HG03342 (cell line): ENCODE results near the gene ENKD1.

Source experiments
- ATAC-seq: cut with Tn5 transposase; IDR thresholded peaks from one replicate; pipeline ENCODE4 v1.9.1; 2021; ENCODE audit warnings: mild to moderate bottlenecking, moderate library complexity; ENCODE audit not compliant: unreplicated experiment

Gene ENKD1

DNA sequence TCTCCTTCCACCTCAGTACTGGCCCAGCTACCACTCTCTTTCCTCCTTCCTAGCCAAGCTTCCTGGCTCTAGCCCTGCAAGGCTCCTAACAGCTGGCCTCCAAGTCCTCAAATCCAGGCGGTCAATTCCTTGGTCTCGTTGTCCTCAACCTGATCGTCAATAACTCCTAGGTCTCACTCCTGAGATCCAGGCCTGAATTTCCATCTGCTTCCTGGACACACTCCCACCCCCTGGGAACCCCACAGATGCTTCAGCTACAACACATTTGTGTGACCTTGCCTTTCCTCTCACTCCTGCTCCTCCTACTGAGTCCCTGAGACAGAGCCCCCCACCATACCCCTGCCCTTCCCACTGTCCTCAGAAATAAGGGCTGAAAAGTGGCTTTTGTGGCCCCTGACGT, 2.3 kb downstream of the ENKD1 start:
- no peak for ATAC-seq

DNA sequence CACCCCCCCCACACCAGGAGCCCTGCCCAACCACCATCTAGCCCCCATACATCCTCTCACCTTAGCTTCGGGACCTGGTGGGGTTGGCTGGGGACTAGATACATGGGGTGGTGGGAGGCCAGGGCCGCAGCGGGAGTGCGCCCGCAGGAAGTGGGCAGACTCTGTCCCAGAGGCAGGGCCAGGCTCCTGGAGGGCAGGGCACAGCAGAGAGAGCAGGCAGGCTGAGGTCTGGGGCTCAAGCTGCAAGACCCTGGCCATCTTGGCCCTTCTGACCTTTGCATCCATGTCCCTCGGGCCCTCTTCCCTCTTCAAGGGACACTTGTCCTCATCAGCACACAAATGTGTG, 2.7 kb downstream of the ENKD1 start:
- ATAC-seq: no peak

DNA sequence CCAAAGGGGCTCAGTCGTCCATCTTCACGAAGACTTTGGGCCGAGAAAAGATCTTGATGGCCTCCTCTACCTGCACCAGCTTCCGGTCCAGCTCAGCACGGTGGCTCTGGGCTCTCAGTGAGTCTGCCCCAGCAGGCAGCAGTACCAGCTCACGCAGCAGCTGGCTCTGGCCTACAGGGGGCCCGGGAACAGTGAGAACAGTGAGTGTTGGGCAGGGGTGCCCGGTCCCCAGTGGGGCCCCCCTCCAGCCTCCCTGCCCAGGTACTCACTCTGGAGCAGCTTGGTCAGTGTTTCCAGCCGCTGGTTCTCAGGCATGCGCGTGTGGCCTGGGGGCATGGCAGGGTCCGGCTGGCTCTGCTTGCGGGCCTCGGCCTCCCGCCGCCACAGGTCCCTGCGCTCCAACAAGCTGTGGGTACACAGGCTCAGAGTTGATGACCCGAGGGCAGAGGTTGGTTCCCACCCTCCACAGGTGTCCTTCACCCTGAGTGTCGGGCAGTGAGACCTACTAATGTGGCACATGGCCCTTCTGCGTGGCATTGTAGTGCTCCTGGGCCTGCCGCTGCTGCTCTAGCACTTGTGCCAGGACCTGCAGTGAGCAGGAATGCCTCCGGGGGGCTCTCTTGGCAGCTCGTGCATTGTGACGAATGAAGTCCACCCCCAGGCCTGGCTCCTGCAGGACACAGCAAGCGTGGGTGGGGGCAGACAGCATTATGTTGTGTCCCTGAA, 3.2 kb downstream of the ENKD1 start:
- no peak for ATAC-seq

DNA sequence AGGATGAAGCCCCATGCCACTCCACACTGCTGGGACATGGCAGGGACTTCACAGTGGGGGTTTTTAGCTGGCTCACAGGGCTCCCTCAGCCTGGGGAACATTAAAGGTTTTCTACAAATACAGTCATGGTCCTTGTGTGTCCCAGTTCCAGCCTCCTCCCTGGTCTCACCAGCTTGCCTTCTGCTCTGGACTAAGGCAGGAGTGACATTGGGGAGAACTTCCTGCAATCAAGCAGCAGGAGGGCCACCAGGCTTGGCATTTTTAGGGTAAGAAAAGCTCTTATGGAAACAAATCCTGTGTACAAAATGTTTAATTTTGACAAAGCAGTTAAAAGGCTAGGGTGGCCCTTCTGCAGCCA, 3.9 kb downstream of the ENKD1 start:
- ATAC-seq: no peak

DNA sequence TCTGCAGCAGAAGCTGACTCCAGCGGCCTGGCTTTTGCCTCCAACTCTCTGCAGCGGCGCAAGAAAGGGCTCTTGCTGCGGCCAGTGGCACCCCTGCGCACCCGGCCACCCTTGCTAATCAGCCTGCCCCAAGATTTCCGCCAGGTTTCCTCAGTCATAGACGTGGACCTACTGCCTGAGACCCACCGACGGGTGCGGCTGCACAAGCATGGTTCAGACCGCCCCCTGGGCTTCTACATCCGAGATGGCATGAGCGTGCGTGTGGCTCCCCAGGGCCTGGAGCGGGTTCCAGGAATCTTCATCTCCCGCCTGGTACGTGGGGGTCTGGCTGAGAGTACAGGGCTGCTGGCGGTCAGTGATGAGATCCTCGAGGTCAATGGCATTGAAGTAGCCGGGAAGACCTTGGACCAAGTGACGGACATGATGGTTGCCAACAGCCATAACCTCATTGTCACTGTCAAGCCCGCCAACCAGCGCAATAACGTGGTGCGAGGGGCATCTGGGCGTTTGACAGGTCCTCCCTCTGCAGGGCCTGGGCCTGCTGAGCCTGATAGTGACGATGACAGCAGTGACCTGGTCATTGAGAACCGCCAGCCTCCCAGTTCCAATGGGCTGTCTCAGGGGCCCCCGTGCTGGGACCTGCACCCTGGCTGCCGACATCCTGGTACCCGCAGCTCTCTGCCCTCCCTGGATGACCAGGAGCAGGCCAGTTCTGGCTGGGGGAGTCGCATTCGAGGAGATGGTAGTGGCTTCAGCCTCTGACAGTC, 4.5 kb downstream of the ENKD1 start:
- ATAC-seq: no peak

DNA sequence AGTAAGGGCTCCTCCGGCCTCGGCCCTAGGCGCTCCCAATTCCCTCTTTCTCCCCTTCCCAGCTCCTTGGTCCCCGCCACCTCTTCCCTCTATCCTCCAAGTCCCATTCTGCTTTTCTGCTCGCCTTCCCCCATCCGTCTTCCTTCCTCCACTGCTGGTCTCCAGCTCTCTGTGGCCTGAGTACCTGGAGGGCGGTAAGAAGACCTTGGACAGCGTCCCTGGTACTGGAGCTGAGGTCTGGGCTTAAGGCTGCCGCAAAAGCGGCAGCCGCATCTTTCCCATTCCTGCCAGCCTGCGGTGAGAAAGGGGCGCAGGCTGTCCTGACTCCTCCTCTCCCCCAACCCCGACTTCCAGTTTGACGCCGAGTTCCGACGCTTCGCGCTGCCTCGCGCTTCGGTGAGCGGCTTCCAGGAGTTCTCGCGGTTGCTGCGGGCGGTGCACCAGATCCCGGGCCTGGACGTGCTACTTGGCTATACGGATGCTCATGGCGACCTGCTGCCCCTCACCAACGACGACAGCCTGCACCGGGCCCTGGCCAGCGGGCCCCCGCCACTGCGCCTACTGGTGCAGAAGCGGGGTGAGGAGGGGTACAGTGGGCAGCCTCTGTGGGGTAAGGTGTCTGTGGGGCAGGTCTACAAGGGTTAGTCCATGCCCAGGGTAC, 5.3 kb downstream of the ENKD1 start:
- ATAC-seq: no peak

DNA sequence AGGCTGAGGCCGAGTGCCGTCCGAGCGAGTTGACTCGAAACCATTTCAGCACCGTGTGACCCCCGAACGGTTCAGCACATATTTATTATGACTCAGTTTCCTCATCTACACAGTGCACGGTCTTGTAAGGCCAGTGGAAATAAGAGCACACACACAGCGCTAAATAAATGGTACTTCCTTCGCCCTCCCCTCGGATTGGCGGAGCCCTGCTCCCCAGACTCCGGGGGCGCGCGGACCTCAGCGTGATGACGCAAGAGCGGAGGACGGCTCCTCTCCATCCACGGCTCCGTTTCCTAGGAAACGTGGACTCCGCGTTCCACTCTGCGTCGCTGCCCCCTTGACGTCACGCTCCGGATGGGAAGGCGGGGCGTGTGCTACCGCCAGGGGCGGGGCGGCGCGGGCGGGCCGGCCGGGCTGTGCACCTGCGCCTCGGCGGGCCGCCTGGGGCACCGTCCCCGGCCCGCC, 6.0 kb downstream of the ENKD1 start, which contains the start of gene PARD6A:
Gene PARD6A (plus strand): TSS at position 397 of the 465 bp plus-strand sequence. CDS start 79 bp downstream, outside the sequence.
- ATAC-seq: peak; percentile 72

DNA sequence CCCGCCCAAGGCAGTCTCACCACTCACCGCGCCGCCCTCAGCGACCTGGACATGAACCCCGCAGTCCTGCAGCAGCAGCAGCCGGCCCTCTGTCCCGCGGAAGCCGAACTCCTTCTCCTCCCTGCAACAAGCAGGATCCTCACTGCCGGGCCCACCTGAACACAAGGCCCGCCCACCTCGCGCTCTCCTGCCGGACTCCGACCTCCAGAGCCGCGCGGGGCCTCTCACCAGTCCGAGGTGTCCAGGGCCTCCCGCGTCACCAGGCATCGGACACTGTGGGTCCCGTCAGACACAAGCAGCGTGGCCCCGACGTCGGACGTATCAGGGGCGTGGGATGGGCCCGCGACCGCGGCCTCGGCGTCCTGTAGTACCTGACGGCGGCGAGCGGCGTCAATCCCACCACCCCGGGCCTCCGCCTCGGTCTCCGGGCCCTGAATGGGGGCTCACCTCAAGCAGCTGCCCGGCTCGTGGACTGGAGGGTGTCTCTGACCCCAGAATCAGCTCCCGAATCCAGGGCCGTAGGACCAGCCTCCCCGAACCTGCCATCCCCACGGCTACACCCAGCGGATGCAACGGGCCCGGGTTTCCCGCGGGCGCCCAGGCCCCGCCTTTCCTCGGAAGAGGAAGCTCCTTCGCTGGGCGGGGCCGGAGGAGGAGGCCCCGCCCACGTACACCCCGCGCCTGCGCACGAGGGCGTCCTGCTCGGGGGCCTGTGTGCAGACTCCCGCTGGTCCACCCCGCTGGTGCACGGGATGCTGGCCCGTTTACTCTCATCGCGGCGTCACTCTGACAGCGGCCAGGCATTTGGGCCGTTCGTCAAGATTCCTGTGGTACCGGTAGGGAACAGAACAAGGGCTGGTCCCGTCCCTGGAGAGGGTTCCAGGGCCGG, 6.6 kb downstream of the ENKD1 start, which contains the start of gene ACD:
Gene ACD (minus strand): TSS at position 586 of the 889 bp plus-strand sequence. CDS start 40 bp downstream, at position 546.
- peak; percentile 44 for ATAC-seq

DNA sequence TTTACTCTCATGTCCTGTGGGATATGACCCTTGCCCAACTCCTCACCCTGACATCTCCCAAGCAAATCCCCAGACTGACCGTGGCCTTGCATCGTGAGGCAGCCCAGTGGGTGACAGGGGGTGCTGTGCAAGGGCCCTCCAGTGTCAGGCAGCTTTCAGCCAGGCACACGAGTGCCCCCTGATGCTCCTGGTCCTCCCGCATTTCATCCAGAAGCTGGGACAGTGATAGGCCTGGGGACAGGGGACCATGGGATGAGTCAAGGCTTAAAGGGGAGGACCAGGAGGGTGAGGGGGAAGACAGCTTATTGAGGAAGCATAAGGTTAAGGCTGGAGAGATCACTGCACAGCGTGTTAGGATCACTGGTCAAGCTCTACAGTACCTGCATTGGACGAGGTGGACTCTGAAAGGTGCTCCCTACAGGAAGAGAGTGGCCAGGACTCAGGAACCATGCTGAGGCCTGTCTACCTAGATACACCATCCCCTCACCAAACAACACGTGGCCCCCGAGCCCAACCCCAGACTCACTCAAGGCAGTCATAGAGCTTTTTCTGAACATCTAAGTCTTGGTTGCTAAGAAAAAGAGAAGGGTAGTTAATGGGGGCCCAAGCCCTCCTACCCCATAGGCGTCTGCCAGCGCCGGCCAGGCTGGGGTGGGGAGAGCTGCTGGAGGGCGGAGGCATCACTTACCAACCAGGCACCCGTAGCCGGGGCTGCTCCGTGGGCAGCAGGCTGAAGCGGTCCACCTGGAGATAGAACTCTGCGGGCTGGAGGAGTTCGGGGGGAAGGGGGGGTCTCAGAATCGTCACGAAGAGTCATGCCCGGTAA, 7.5 kb downstream of the ENKD1 start:
- ATAC-seq: no peak

DNA sequence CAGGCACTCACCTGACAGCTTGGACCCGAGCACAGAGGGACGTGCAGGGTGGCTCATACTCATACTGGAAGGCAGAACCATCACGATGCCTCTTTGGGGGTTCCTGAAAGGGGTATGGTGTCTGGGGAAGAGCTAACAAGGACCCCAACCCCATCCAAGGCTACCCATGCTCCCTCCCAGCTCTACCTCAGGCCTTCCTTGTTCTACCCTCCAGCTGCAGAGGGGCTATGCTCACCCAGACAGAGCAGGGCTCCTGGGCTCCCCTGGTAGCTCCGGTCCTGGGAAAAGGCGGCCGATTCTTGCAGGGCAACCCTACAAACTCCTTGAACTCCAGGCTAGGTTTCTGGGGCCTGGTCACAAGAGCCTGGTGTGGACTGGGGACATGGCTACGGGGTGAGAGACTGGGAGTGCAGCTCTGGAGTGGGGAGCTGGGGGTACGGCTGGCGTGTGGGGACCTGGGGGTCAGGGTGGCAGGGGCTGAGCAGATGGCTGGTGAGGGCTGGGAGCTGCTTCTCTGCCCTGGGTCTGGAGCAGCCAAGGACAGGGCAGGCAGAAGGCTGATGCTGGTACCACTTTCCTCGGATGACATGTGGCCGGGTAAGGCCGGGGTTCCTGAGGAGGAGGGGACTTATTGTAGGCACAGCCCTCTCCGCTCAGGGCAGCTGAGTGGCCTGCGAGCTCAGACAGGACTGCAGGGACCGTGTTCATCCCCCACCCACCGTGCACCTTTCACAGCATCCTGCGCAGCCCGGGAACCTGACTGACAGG, 8.6 kb downstream of the ENKD1 start:
- no peak for ATAC-seq

DNA sequence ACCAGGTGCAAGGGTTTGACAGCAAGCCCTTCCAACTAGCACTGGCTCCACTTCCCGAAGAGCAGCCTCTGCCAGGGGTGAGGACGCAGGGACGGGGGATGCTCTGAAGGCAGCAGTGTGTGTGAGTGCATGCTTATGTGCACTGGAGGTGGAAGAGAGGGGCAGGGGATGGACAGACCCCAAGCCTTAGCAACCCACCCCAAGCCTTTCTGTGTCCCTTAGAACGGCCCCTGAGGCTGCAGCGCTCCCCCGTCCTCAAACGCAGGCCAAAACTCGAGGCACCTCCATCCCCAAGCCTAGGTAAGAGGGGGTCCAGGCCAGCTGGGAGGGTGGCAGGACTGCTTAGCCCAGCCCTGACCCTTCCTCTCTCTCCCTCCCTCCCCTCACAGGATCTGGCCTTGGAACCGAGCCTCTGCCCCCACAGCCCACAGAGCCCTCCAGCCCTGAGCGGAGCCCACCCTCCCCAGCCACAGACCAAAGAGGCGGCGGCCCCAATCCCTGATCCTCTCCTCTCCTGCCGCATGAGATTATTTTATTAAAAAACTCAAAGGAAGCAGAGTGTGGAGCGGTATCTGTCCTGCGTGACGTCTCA, 9.4 kb downstream of the ENKD1 start:
- no peak for ATAC-seq

DNA sequence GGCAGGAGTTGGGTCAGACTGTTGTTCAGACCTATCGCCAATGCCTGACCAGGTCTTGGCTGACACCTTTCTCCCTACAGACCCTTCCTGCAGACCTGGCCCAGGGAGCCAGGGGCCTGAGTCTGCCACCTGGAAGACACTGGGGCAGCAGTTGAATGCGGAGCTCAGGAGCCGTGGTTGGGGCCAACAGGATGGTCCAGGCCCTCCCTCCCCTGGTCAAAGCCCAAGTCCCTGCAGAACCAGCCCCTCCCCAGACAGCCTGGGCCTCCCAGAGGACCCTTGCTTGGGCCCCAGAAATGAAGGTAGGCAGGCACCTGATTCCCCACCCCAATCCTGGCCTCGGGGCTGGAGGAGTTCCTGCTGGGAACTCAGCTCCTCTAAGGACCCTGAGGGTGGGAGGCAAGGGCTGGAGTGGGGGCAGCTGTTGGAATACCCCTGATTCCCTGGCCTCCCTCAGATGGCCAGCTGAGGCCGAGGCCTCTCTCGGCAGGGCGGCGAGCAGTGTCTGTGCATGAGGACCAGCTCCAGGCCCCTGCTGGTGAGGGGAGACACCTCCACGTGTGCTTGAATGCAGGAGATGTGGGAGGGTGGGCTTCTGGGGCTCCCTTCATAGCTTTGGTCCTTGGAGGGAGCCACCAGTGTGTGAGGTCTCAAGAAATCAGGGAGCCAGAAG, 10.1 kb downstream of the ENKD1 start:
- no peak for ATAC-seq

DNA sequence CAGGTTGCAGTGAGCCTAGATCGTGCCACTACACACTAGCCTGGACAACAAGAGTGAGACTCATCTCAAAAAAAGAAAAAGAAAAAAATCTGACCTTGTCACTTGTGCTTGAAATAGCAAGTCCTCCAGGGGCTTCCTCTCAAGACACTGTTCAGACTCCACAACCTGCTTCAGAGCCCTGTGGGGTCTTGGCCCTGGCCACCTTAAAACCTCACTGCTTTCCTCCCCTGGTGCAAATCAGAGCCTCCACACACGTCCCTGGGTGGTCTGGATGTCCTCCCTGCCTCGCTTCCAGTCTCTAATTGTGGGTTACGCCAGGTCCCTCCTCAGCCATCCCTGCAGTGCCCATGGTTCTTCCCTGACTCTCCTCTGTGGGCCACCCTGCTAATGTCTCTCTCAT, 11.2 kb downstream of the ENKD1 start:
- no peak for ATAC-seq

DNA sequence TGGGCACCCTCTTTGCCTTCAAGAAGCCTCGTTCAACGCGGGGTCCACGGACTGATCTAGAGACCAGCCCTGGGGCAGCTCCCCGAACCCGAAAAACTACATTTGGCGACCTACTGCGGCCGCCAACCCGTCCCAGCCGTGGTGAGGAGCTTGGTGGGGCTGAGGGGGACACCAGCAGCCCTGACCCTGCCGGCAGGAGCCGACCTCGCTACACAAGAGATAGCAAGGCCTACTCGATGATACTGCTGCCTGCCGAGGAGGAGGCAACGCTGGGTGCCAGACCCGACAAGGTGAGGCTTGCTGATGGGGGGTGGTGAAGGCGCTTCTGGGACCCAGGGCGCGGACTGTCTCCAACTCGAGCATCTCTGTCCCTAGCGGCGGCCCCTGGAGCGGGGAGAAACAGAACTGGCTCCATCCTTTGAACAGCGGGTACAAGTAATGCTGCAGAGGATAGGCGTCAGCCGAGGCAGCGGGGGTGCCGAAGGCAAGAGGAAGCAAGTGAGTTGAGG, 12.1 kb downstream of the ENKD1 start:
- ATAC-seq: no peak

DNA sequence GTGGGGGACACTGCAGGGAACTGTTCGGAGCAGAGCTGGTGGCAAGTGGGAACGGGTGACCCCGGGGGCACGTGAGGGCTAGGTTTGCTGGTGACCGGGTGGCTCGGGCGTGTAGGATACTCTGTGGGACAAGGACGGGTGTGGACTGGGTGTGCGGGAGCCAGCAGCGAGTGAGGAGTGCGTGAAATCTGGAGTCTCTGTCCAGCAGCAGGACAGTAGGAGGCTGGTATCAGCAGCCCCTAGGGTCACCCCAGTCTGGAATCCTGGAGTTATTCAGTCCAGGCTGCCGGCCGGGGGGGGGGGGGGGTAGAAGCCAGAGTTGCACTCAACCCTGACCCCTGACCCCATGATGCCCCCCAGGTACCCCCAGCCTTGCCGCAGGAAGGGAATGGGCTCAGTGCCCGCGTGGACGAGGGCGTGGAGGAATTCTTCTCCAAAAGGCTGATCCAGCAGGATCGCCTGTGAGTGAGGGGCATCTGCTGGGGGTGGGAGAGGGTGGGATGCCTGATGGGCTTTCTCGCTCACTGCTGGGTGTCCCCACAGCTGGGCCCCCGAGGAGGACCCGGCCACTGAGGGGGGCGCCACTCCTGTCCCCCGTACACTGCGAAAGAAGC, 12.7 kb downstream of the ENKD1 start:
- no peak for ATAC-seq

DNA sequence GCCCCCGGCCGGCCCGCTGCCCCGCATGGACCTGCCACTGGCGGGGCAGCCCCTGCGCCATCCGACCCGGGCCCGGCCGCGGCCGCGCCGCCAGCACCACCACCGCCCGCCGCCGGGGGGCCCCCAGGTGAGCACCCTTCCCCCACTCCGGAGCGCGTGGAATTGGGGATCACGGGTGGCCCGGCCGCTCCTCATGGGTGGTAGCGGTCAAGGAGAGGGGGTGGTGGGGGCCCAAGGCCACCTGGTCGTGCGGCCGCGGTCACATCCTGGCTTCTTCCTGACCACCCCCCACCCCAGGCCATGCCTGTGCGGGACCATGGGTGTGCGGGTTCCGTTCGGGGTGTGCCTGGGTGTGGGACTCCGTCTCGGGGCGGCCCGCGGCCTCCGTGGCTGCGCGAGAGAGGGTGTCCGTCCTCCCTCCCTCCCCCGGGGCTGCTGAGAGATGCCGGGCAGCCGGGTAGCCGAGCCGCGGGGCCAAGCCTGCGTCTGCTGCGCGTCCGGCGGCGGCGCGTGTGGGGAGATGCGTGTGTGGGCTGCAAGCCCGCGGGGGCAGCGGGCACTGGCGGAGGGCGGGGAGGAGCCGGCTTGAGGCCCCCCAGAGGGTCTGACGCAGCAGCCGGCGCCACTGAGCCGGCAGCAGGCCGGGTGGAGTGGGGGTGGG, 13.3 kb downstream of the ENKD1 start:
- ATAC-seq: no peak

DNA sequence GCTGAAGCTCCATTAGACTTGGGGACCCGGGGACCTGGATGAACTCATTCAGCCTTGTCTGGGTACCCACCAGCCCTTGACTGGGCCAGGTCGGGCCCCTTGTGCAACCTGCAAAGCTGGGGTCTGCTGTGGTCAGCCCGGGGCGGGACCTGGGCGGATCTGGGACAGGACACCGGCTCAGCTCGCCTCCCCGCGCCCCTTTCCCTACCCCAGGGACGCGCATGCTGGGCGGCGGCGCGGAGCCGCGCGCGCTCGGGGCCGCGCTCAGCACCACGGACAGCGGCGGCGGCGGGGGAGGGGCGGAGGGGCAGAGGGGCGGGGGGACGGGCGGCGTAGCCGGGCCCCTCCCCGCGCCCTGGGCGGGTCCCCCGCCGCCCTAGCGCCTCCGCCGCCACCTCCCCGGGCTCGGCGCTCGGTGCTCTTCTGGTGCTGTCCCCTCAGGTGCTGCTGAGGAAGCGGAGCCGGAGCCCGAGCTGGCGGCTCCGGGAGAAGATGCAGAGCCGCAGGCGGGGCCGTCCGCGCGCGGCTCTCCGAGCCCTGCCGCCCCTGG, 13.9 kb downstream of the ENKD1 start:
- no peak for ATAC-seq
